HL-60 (cell line): Measurements from ENCODE around the gene NCAPG2.
A peak's percentile ranks its signal among the peaks of the same experiment; 100 is the strongest.

ENCODE experiments used
- DNase-seq, 2 experiments: peaks; one replicate each; pipeline ENCODE4 v3.0.0-alpha.2; 2010 to 2020; ENCODE audit warnings: low read depth in 1 of 2, low spot score in 1 of 2
- H3K27ac ChIP-seq: fragments of 250-450 bp; sonication (Bioruptor Pico); replicated peaks from 2 replicates; pipeline ENCODE4 v1.5.1; 2020; ENCODE audit warnings: mild to moderate bottlenecking, moderate library complexity
- H3K27me3 ChIP-seq: fragments of 250-450 bp; sonication (Bioruptor Pico); 2 replicates; pipeline ENCODE4 v1.5.1; 2021; ENCODE audit warnings: mild to moderate bottlenecking, moderate library complexity; ENCODE audit not compliant: insufficient read depth, poor library complexity, severe bottlenecking
- H3K4me3 ChIP-seq: replicated peaks from 2 replicates; pipeline ENCODE4 v1.5.1; 2011; ENCODE audit warnings: mild to moderate bottlenecking, control low read depth, low read length; ENCODE audit not compliant: insufficient read depth
- CTCF ChIP-seq: IDR thresholded peaks from one replicate; pipeline ENCODE4 v1.5.1; 2011; ENCODE audit warnings: low read length, control low read depth, inconsistent platforms; ENCODE audit not compliant: insufficient read depth
- GABPA ChIP-seq: IDR thresholded peaks from 2 replicates; pipeline ENCODE4 v1.6.1; 2012; ENCODE audit warnings: low read depth
- POLR2AphosphoS5 ChIP-seq: IDR thresholded peaks from 2 replicates; pipeline ENCODE4 v1.6.1; 2012; ENCODE audit warnings: low read depth
- REST ChIP-seq: IDR thresholded peaks from 2 replicates; pipeline ENCODE4 v1.6.1; 2012; ENCODE audit warnings: low read depth; ENCODE audit not compliant: insufficient replicate concordance
- SPI1 ChIP-seq: IDR thresholded peaks from 2 replicates; pipeline ENCODE4 v1.6.1; 2012; ENCODE audit warnings: low read depth, mild to moderate bottlenecking, borderline replicate concordance

The NCAPG2 gene

GRCh38 chr7:158740013-158740656 is 35.5 kb upstream of the NCAPG2 start:
- peak; percentile 89 to 94 for DNase-seq
- H3K27ac ChIP-seq: peak overlapping the region; percentile 23
- no peaks in the 10 kb centered on the region for H3K27me3 ChIP-seq
- no peak overlapping the region for H3K4me3 ChIP-seq
- TF ChIP-seq POLR2AphosphoS5 (peak; percentile 84), GABPA (no peak)

GRCh38 chr7:158738841-158739240 is 34.2 kb upstream of the NCAPG2 start:
- H3K27ac ChIP-seq: no peak overlapping the region
- H3K27me3 ChIP-seq: no peaks in the 10 kb centered on the region
- TF ChIP-seq GABPA (no peak), REST (no peak), CTCF (no peak), SPI1 (no peak), POLR2AphosphoS5 (no peak)
- no peak overlapping the region for H3K4me3 ChIP-seq
- DNase-seq: no peak

- H3K27ac ChIP-seq: no peak overlapping the region
- no peak for DNase-seq
Observed at GRCh38 chr7:158737064-158737695, 32.6 kb upstream of the NCAPG2 start.

More at GRCh38 chr7:158737064-158737695, 32.6 kb upstream of the NCAPG2 start:
- Histone ChIP-seq H3K4me3 (no peak overlapping the region), H3K27me3 (no peaks in the 10 kb centered on the region)
- TF ChIP-seq SPI1 (no peak), POLR2AphosphoS5 (no peak), GABPA (no peak), REST (no peak), CTCF (no peak)
